Ishikawa (cell line): Measurements from ENCODE around the gene KCNT1.

Experiments
- CEBPB ChIP-seq: IDR thresholded peaks from 2 replicates; pipeline ENCODE4 v1.6.1; 2012
- CREB1 ChIP-seq: IDR thresholded peaks from 2 replicates; pipeline ENCODE4 v1.6.1; 2012; ENCODE audit warnings: low read depth
- EGR1 ChIP-seq: IDR thresholded peaks from 2 replicates; pipeline ENCODE4 v1.6.1; 2012
- EP300 ChIP-seq: IDR thresholded peaks from 2 replicates; pipeline ENCODE4 v1.6.1; 2012; ENCODE audit warnings: borderline replicate concordance
- FOXM1 ChIP-seq: IDR thresholded peaks from 2 replicates; pipeline ENCODE4 v1.6.1; 2012; ENCODE audit warnings: low read depth, borderline replicate concordance
- MAX ChIP-seq: IDR thresholded peaks from 2 replicates; pipeline ENCODE4 v1.6.1; 2012
- NFIC ChIP-seq: IDR thresholded peaks from 2 replicates; pipeline ENCODE4 v1.6.1; 2012
- RAD21 ChIP-seq: IDR thresholded peaks from 2 replicates; pipeline ENCODE4 v1.6.1; 2012; ENCODE audit warnings: low read depth
- REST ChIP-seq: IDR thresholded peaks from 2 replicates; pipeline ENCODE4 v1.6.1; 2012; ENCODE audit warnings: low read depth, mild to moderate bottlenecking
- TAF1 ChIP-seq: IDR thresholded peaks from 2 replicates; pipeline ENCODE4 v1.6.1; 2012; ENCODE audit warnings: low read depth, mild to moderate bottlenecking
- TCF12 ChIP-seq: IDR thresholded peaks from 2 replicates; pipeline ENCODE4 v1.6.1; 2012; ENCODE audit warnings: low read depth
- TEAD4 ChIP-seq: IDR thresholded peaks from 2 replicates; pipeline ENCODE4 v1.6.1; 2012
- YY1 ChIP-seq: IDR thresholded peaks from 2 replicates; pipeline ENCODE4 v1.6.1; 2012; ENCODE audit warnings: low read depth
- ZBTB7A ChIP-seq: IDR thresholded peaks from 2 replicates; pipeline ENCODE4 v1.6.1; 2012; ENCODE audit warnings: low read depth
- TF ChIP-seq, protein P1 (sequence below): IDR thresholded peaks from 2 replicates; pipeline ENCODE4 v1.6.1; 2012

KCNT1 gene

DNA sequence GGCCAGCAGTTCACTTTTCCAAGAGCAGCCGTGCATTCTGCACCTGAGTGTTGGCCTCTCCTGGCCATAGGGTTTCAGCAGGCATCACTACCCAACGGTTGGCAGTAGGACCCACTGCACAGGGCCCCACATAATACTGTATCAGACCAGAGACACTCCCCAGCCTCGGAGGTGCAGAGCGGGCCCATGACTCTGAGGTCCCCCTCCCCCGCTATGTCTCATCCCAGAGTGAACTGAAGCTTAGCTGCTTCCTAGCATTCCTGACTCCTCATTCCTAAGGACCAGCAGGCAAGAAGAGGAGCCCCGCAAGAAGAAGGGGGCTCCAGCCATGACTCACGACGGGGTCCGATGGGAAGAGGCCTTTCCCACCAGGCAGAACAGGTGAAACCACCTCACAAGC is 138.1 kb downstream of the KCNT1 start:
- TF ChIP-seq CEBPB: no peak
- TF ChIP-seq, protein P1, sequence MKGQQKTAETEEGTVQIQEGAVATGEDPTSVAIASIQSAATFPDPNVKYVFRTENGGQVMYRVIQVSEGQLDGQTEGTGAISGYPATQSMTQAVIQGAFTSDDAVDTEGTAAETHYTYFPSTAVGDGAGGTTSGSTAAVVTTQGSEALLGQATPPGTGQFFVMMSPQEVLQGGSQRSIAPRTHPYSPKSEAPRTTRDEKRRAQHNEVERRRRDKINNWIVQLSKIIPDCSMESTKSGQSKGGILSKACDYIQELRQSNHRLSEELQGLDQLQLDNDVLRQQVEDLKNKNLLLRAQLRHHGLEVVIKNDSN: no peak
- no peak for TF ChIP-seq CREB1
- TF ChIP-seq RAD21: no peak
- TF ChIP-seq ZBTB7A: no peak
- TF ChIP-seq NFIC: no peak
- no peak for TF ChIP-seq EGR1
- no peak for TF ChIP-seq YY1
- TF ChIP-seq REST: no peak

- TF ChIP-seq CREB1 (no peak), YY1 (no peak), NFIC (no peak), EGR1 (no peak), TEAD4 (no peak), TCF12 (no peak), MAX (no peak), TAF1 (no peak), EP300 (no peak), FOXM1 (no peak), RAD21 (no peak), ZBTB7A (no peak), CEBPB (no peak), REST (no peak)
- TF ChIP-seq, protein P1: no peak
Observed at GRCh38 chr9:135840539-135840938, 138.6 kb downstream of the KCNT1 start.
